SU-DHL-6 (cell line): Measurements from ENCODE around the gene CEP85.

Experiments used
- CTCF ChIP-seq: fragments of 200-600 bp; sonication (generic); IDR thresholded peaks from one replicate; pipeline ENCODE4 v1.5.1; 2017; ENCODE audit warnings: antibody characterized with exemption, mild to moderate bottlenecking, low read length, moderate library complexity; ENCODE audit not compliant: insufficient read depth, poor library complexity, severe bottlenecking
- EZH2phosphoT487 ChIP-seq: fragments of 200-600 bp; sonication (generic), shearing (Covaris generic); conservative IDR thresholded peaks from 2 replicates; pipeline ENCODE4 v1.6.1; 2018; ENCODE audit warnings: mild to moderate bottlenecking, antibody characterized with exemption, low read length, moderate library complexity, mixed read lengths

- TF ChIP-seq CTCF: no peak
- TF ChIP-seq EZH2phosphoT487: no peak
Measured at GRCh38 chr1:26282401-26282918, 48.5 kb downstream of the CEP85 start.
